Left forelimb (tissue), 1 donor: ENCODE measurements around the gene TMEM184C.

ENCODE experiments used
- DNase-seq: peaks from one replicate; pipeline ENCODE4 v3.0.0-alpha.2; 2018; ENCODE audit warnings: low spot score

The TMEM184C gene

GRCh38 chr4:147617173-147617840 is at the start of gene TMEM184C:
Gene TMEM184C, plus strand, starts transcription at chr4:147617397. Its CDS starts 560 bp downstream, at chr4:147617957.
- DNase-seq: peak; percentile 96

- DNase-seq: no peak
Observed at GRCh38 chr4:147570616-147571015, 46.6 kb upstream of the TMEM184C start.

GRCh38 chr4:147571036-147571770 is 46.0 kb upstream of the TMEM184C start:
- DNase-seq: no peak

DNA sequence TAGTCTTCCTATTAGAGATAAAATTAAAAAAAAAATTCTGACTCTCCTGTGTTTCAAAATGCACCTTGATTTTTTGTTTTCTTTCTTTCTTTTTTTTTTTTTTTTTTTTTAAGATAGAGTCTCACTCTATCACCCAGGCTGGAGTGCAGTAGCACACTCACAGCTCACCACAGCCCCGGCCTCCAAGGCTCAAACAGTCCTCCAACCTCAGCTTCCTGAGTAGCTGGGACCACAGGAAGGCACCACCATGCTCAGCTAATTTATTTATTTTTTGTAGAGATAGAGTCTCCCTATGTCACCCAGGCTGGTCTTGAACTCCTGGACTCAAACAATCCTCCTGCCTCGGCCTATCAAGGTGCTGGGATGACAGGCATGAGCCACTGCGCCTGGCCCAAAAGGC is 41.1 kb upstream of the TMEM184C start:
- DNase-seq: no peak

- DNase-seq: no peak
Observed at GRCh38 chr4:147578051-147578476, 39.1 kb upstream of the TMEM184C start.

GRCh38 chr4:147578593-147578992 is 38.6 kb upstream of the TMEM184C start:
- DNase-seq: no peak

DNA sequence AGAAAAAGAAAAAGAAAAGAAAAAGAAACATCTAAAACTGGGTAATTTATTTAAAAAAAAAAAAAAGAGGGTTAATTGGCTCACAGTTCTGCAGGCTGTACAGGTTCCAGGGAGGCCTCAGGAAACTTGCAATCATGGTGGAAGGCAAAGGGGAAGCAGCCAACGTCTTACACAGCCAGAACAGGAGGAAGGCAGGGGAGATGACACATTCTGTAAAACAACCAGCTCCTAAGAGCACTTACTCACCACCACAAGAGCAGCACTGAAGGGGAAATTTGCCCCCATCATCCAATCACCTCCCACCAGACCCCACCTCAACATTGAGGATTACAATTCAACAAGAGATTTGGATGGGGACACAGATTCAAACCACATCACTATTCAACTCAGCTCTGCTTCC is 36.8 kb upstream of the TMEM184C start:
- DNase-seq: no peak

DNA sequence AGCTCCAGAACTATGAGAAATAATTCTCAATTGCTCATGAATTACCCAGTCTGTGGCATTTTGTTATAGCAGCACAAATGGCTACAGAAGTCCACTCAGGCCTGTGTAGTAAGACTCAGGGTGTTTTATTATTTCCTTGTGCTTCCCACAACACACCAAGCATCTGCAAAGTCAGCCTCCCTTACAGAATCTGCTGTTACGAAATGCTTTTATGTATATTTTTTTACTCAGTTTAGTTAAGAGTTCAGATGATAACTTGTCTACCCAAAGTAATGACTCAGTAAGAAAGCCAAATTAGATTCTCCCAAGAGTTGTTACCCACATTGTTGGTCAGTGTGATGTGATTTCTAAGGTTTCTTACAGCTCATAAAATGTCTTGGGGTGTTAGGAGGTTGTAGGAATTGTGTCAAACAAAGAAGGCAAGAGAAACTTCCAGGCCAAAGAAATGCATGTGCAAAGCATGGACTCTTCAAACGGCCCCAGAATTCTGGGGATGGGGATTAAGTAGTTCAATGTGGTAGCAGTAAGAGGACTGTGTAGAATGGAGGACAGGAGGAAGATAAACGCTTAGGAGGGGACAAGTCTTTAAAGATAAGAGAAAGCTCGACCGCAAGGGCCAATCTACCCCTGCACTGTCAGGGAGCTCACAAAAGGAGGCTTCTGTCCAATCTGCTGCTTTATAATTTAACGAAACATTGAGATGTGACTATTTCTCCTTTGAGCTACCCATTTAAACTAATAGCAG is 35.4 kb upstream of the TMEM184C start:
- DNase-seq: no peak

DNA sequence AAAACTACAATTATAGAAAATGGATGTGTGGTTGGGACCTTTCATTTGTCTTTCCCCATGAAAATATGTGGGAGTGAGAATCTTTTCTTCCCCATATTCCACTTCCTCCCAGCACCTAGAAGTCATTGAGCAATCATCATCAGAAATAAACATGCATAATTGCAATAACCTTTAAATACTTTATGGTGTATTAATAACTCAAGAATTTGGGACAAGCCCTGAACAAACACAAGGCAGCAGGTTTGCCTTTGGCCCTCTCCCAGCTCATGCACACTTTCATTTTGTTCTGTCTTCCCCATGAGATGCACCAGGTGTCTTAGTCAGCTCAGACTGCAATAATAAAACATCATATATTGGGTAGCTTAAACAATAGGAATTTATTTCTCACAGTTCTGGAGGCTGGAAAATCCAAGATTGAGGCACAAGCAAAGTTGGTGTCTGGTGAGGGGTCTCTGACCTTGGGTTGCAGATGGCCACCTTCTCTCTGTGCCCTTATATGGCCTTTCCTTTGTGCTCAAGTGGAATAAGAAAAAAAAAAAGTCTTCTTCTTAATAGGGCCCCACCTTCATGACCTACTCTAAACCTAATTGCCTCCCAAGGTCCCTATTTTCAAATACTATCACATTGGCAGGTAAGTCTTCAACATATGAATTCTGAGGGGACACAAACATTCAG is 34.7 kb upstream of the TMEM184C start:
- no peak for DNase-seq

GRCh38 chr4:147583876-147584275 is 33.3 kb upstream of the TMEM184C start:
- DNase-seq: no peak

DNA sequence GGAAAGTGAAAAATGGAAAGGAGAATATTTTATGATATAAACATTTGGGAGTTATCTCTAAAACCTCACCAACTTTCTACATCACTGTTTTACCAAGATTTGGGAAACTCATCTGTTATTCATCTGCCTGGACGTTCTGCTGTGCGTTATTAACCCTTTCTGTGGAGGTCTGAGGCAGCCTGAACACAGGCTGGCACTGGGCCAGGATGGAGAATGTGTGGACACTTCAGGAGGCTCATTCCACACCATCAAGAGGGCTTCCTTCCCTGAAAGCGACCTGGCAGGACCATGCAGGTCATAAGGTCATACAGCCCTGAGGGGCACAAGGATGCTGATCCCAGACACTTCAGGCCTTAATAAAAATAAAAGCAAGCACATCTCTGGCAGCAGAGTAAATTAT is 31.2 kb upstream of the TMEM184C start:
- no peak for DNase-seq

- no peak for DNase-seq
Observed at GRCh38 chr4:147586637-147587036, 30.6 kb upstream of the TMEM184C start.

GRCh38 chr4:147587041-147587440 is 30.2 kb upstream of the TMEM184C start:
- no peak for DNase-seq

DNA sequence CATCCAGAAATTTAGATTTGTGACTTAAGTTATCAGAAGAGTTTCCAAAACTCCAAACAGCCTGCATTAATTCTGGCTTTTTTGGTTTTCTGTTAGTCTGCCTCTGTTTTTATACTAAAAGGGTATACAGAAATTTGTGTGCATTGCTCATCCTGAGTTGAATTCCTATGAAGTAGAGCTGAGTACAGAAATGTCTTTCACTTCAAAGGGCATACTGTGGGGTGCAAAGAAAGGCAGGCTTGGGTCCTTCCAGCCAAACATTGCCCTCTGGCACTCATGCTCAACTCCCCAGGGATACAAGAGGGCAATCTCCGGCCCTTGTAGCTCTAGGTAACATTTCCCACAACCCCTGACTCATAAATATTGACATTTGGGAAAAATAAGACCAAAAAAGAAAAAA is 27.6 kb upstream of the TMEM184C start:
- no peak for DNase-seq

DNA sequence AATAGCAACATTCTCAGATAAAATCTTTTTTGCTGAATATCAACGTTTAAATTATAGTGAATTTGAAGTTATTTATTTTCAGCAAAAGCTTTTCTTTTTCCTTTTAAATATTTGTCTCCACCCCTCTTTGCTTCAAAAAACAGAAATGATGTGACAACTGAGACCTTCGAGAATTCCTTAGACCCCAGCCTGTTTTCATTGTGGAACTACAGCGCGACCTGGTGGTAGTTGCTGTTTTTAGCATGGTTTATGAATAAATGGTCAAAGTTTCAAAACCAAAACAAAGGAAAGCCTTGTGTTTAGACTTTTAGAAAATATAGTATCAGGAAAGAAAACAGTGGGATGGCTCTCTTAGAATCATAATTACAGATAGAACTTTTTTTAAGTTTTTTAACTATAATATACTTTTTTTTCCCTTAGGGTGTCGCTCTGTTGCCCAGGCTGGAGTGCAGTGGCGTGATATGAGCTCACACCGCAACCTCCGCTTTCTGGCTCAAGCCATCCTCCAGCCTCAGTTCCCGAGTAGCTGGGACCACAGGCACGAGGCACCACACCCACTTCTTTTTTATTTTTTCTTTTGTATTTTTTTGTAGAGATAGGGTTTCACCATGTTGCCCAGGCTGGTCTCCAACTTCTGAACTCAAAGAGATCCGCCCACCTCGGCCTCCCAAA is 26.8 kb upstream of the TMEM184C start:
- DNase-seq: peak; percentile 73

- DNase-seq: no peak
Observed at GRCh38 chr4:147591106-147591505, 26.1 kb upstream of the TMEM184C start.

DNA sequence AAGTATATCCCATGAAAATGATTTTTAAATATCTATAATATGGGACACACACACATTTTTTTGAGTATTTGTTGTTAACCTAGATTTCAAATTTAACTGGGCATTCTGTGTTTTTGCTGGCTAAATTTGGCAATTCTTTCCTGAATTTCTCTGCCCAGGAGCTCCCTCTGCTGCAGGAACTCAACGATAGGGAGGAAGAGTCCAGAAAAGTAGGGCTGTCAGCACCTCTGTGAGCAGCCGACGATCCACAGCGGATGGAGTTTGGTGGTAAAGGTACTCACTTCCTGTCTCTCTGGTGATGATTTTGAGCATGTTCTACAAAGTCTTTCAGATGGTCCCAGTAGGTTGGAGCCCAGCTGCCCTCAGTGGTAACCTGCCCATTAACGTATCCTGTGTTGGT is 23.1 kb upstream of the TMEM184C start:
- no peak for DNase-seq

- DNase-seq: no peak
Observed at GRCh38 chr4:147594578-147594977, 22.6 kb upstream of the TMEM184C start.

- no peak for DNase-seq
Observed at GRCh38 chr4:147596377-147596776, 20.8 kb upstream of the TMEM184C start.

DNA sequence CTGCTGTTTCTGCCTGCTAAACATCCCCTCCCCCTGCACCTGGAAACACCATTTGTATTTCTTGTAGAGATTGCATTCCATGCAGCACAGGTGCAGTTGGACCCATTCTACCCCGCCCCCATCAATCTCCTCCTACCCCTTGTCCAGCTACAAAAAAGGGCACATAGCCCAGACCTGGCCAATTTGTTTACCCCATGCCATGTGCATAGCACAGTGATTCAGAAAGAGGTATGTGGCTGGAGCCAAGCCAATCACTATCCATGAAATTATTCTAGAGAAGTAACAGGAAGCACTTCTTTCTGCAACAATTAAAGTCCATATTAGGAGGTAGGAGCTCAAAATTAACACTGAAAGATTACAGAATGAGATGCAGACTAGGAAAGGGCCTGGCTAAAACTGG is 20.2 kb upstream of the TMEM184C start:
- DNase-seq: no peak

DNA sequence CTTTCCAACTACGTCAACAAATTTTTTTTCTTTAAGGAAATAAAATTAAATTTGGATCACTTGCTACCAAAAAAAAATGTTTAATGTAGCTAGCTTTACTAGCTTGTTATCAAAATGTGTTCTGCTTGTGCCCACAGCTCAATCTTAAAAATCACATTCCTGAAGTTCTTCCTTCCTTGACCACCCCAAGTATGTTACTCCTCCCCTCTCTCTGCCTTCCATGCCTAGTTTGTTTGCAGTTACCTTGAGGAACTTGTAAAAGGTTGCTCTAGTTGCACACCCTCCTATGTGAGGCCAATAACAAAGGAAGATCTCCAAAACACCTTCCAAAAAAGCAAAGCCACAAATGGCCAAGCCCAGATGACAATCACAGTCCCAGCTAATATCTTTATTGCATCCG is 19.6 kb upstream of the TMEM184C start:
- DNase-seq: no peak

DNA sequence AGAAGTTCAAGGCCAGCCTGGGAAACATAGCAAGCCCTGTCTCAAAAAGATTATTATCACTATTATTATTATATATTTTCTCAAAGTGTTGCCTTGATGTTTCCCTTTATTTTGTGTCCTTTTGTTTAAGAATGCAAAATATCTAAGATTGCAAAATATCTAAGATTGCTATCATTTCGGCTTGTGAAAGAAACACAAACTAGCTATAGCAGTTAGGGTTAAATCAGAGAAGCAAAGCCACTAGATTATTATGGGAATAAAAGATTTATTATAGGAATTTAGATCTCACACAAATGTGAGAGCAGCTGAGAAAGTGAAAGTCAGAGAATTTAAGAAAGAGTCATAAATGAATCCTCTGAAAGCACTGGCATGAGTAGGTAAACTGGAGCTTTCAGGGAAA is 18.0 kb upstream of the TMEM184C start:
- no peak for DNase-seq
